ENCODE data around the gene WHRN. TPM values are rescaled to one million over a fixed set of nuclear protein-coding genes. Genes with fewer than 3 reads are reported as not detected.

Gene WHRN
- total RNA-seq, 1 donor from 2014 or later = 14.5 TPM

DNA sequence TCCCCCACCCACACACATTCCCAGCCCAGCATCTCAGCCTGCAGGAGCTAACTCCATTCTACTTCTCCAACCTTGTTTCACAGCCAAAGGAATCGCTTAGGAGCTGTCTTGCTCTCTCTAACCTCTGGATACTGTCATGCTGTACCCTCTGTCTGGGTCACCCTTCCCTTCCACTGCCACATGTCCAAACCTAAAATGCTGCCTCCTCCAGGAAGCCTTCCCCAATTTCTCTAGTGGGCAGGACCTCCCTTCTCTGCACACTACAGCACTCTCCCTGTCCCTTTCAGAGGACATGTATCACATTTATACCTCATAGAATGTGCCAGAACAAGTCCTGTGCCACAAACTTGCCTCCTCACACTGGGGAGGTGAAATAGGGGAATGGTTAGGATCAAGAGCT, 30.8 kb downstream of the WHRN start:
- intact Hi-C loops (cut with micrococcal nuclease) = no loop called here
- TF ChIP-seq, protein P1, sequence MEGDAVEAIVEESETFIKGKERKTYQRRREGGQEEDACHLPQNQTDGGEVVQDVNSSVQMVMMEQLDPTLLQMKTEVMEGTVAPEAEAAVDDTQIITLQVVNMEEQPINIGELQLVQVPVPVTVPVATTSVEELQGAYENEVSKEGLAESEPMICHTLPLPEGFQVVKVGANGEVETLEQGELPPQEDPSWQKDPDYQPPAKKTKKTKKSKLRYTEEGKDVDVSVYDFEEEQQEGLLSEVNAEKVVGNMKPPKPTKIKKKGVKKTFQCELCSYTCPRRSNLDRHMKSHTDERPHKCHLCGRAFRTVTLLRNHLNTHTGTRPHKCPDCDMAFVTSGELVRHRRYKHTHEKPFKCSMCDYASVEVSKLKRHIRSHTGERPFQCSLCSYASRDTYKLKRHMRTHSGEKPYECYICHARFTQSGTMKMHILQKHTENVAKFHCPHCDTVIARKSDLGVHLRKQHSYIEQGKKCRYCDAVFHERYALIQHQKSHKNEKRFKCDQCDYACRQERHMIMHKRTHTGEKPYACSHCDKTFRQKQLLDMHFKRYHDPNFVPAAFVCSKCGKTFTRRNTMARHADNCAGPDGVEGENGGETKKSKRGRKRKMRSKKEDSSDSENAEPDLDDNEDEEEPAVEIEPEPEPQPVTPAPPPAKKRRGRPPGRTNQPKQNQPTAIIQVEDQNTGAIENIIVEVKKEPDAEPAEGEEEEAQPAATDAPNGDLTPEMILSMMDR (IDR thresholded peaks at IDR 0.05) = no peak
- POLR2A ChIA-PET = interaction anchor here (2.0 kb wide), 1 partner anchor 23 kb away, joined by 5 read pairs; no protein-coding TSS in a partner anchor
- Mint-ChIP-seq H3K27me3 (peaks cover 6% of the 10 kb centered on the region), H3K27ac (no peak overlapping the region), H3K9me3 (peaks cover 2% of the 10 kb centered on the region), H3K36me3 (ENCODE audit: low read depth) (peaks cover 5% of the 10 kb centered on the region), H3K4me1 (peaks cover 14% of the 10 kb centered on the region), H3K4me3 (no peak overlapping the region)
- CTCF ChIA-PET = interaction anchor here (1.6 kb wide), 1 partner anchor 69 kb away, joined by 3 read pairs; no protein-coding TSS in a partner anchor
- ATAC-seq (ENCODE audit: low read depth) (no peak), DNase-seq (no peak)

DNA sequence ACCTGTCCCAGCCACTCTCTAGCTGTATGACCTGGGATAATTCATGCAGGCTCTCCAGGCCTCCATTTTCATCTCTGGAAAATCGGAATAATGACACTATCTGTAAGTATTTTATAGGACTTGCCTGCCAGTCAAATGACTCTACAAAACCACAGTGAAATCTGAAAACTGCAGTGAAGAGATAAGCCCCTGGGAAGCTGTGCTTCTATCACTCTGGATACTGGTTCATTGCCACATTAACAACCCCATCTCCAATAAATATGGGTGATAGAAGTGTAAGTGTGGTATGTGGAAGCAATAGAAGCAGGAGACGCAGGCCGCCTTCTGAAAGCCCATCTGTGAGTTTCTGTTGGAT, 31.8 kb downstream of the WHRN start:
- Mint-ChIP-seq H3K27me3 (peaks cover 6% of the 10 kb centered on the region), H3K4me3 (no peak overlapping the region), H3K27ac (no peak overlapping the region), H3K4me1 (peaks cover 18% of the 10 kb centered on the region), H3K9me3 (peaks cover 2% of the 10 kb centered on the region), H3K36me3 (ENCODE audit: low read depth) (peaks cover 6% of the 10 kb centered on the region)
- ATAC-seq (ENCODE audit: low read depth) = no peak
- intact Hi-C loops (cut with micrococcal nuclease) = no loop called here
- POLR2A ChIA-PET = no interaction called here
- DNase-seq = no peak
- TF ChIP-seq, protein P1 (IDR thresholded peaks at IDR 0.05) = no peak
- CTCF ChIA-PET = interaction anchor here (1.1 kb wide), 1 partner anchor 19 kb away, joined by 3 read pairs; no protein-coding TSS in a partner anchor

DNA sequence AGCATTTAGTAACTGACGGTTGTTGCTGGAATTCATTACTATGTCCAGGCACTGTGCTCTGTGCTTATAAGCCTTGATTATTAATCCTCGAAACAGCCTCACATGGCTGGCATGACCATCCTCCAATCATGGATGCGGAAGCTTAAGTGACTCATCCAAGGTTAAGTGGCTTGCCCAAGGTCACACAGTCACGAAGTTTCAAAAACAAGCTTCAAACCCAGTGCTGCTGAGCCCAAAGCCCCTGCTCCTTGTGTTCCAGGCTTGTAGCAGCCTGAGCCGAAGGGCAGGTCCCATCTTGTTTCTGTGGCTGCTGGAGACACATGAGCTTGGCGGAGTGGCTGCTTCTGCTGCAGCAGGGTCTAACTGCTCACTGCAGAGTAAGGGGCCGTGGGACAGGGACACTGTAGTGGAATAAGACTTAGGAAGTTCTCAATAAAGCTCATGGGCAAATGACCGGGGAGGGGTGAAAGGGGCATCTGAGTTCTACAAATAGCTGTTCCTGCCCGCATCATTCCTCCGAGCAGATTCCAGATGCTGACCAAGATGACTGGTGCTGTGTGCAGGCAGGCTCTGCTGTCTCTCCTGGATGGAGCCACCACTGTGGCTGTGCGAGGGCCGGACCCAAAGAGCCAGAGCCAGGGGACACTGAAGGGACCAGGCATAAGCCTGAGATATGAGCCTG, 32.4 kb downstream of the WHRN start:
- intact Hi-C loops (cut with micrococcal nuclease) = no loop called here
- peaks cover 18% of the 10 kb centered on the region for H3K4me1 Mint-ChIP-seq
- H3K27ac Mint-ChIP-seq = no peak overlapping the region
- no peak for ATAC-seq (ENCODE audit: low read depth)
- no peak overlapping the region for H3K4me3 Mint-ChIP-seq
- no peak for DNase-seq
- TF ChIP-seq, protein P1 (IDR thresholded peaks at IDR 0.05) = no peak
- peaks cover 6% of the 10 kb centered on the region for H3K36me3 Mint-ChIP-seq (ENCODE audit: low read depth)
- H3K27me3 Mint-ChIP-seq = peaks cover 6% of the 10 kb centered on the region
- peaks cover 2% of the 10 kb centered on the region for H3K9me3 Mint-ChIP-seq
- ChIA-PET POLR2A (no interaction called here), CTCF (interaction anchor here (1.1 kb wide), 1 partner anchor 18 kb away, joined by 3 read pairs; no protein-coding TSS in a partner anchor)

DNA sequence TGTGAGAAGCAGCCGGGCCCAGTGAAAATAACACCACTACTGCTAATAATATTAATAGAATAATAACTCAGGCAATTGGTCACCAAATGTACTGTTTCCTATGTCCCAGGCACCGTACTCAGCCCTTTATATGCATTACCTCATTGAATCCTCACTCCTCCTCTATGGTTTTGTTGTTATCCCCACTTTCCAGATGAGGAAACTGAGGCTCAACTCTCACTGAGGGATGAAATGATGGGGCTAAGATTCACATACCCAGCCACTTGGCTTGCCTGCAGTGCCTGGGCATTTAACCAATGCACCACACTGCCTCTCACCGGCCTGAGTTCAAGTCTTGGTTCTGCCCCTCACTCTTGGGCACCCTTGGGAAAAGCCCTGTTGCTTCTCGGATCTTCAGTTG, 34.1 kb downstream of the WHRN start:
- Mint-ChIP-seq H3K4me1 (peaks cover 14% of the 10 kb centered on the region), H3K27ac (no peak overlapping the region), H3K4me3 (no peak overlapping the region), H3K9me3 (peaks cover 2% of the 10 kb centered on the region), H3K36me3 (ENCODE audit: low read depth) (peaks cover 4% of the 10 kb centered on the region), H3K27me3 (no peaks in the 10 kb centered on the region)
- intact Hi-C loops (cut with micrococcal nuclease) = no loop called here
- DNase-seq (no peak), ATAC-seq (ENCODE audit: low read depth) (no peak)
- ChIA-PET CTCF (no interaction called here), POLR2A (no interaction called here)
- TF ChIP-seq, protein P1 (IDR thresholded peaks at IDR 0.05) = no peak

DNA sequence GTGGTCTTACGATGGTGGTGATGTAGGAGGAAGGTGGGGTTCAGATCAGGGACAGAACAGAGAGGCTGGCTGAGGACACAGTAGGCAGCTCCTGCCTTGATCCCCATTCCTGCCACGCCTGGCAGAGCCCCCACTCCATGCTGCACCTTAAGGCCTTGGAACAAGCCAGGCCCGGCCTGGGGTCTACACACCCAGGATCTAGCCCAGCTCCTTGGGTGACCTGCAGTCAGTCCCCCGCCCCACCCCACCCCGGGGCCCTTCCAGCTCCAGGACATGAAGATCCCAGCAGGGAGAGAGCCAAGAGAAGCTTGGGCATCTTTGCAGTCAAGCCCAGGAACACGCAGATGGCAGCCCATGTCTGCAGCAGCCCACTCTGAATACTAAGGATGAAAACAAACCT, 34.7 kb downstream of the WHRN start:
- POLR2A ChIA-PET = no interaction called here
- intact Hi-C loops (cut with micrococcal nuclease) = no loop called here
- Mint-ChIP-seq H3K4me3 (no peak overlapping the region), H3K9me3 (peaks cover 2% of the 10 kb centered on the region), H3K27ac (no peak overlapping the region), H3K4me1 (peaks cover 10% of the 10 kb centered on the region), H3K27me3 (no peaks in the 10 kb centered on the region), H3K36me3 (ENCODE audit: low read depth) (peaks cover 4% of the 10 kb centered on the region)
- ATAC-seq (ENCODE audit: low read depth) = no peak
- CTCF ChIA-PET = no interaction called here
- DNase-seq = no peak
- TF ChIP-seq, protein P1 (IDR thresholded peaks at IDR 0.05) = no peak

Data from activated B cell treated with CpG ODN at 0.5 μM for 24 hours (primary cell).